Esophagus muscularis mucosa (tissue), 3 donors: Measurements from ENCODE around the gene CAV1.

Experiments used
- CTCF ChIP-seq, 3 experiments: fragments of 200-600 bp in 2 of 3; fragments of 450-650 bp in 1 of 3; sonication (generic) in 2 of 3; IDR thresholded peaks; one replicate each; pipeline ENCODE4 v1.5.1; 2017 to 2019; ENCODE audit warnings: antibody characterized with exemption in 3 of 3, mild to moderate bottlenecking in 2 of 3, moderate library complexity in 1 of 3
- EP300 ChIP-seq: sonication (generic); formaldehyde crosslinking; IDR thresholded peaks from one replicate; pipeline ENCODE4 v1.6.1; 2017; ENCODE audit warnings: antibody characterized with exemption

GRCh38 chr7:116539879-116540278, 15.0 kb downstream of the CAV1 start:
- TF ChIP-seq CTCF (IDR thresholded peaks at IDR 0.05) (no peak), EP300 (no peak)
